ENCODE measurements around the gene ITM2B. TPM values are rescaled to one million over a fixed set of nuclear protein-coding genes. Genes with fewer than 3 reads are reported as not detected.
"Not testable (repeated sequence)": the region's sequence is repeated elsewhere in the genome, so short reads cannot be mapped to it uniquely, and the experiment has no call there.

Gene ITM2B
- total and polyA plus RNA-seq, 8 donors: 114 to 361 (median 186) TPM

DNA sequence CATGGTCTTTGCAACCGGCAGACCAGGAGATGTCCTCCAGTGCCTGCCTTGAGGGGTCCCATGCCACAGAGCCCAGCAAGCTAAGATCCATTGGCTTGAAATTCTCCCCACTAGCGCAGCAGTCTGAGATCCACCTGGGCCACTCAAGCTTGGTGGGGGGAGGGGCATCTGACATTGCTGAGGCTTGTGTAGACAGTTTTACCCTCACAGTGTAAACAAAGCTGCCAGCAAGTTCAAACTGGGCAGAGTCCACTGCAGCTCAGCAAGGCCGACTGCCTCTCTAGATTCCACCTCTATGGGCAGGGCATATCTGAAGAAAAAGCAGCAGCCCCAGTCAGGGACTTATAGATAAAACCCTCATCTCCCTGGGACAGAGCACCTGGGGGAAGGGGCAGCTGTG, 32.0 kb upstream of the ITM2B start:
- ATAC-seq (peak in 1 of 4 donors; percentile 69), DNase-seq (peak in 1 of 6 donors; percentile 46), FAIRE-seq (no peak)
- Histone ChIP-seq H3K9me3 (no peaks in the 10 kb centered on the region), H3K36me3 (no peaks in the 10 kb centered on the region), H3K27me3 (no peaks in the 10 kb centered on the region), H3K27ac (no peak overlapping the region), H3K4me3 (no peak overlapping the region), H3K4me1 (no peaks in the 10 kb centered on the region)
- TF ChIP-seq, protein P1, sequence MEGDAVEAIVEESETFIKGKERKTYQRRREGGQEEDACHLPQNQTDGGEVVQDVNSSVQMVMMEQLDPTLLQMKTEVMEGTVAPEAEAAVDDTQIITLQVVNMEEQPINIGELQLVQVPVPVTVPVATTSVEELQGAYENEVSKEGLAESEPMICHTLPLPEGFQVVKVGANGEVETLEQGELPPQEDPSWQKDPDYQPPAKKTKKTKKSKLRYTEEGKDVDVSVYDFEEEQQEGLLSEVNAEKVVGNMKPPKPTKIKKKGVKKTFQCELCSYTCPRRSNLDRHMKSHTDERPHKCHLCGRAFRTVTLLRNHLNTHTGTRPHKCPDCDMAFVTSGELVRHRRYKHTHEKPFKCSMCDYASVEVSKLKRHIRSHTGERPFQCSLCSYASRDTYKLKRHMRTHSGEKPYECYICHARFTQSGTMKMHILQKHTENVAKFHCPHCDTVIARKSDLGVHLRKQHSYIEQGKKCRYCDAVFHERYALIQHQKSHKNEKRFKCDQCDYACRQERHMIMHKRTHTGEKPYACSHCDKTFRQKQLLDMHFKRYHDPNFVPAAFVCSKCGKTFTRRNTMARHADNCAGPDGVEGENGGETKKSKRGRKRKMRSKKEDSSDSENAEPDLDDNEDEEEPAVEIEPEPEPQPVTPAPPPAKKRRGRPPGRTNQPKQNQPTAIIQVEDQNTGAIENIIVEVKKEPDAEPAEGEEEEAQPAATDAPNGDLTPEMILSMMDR (IDR thresholded peaks at IDR 0.05): no peak
- intact Hi-C loops (cut with DNase I): no loop called here
- WGBS, 2 donors: 56 to 58% methylated on average over 3 of the region's 3 CpGs

DNA sequence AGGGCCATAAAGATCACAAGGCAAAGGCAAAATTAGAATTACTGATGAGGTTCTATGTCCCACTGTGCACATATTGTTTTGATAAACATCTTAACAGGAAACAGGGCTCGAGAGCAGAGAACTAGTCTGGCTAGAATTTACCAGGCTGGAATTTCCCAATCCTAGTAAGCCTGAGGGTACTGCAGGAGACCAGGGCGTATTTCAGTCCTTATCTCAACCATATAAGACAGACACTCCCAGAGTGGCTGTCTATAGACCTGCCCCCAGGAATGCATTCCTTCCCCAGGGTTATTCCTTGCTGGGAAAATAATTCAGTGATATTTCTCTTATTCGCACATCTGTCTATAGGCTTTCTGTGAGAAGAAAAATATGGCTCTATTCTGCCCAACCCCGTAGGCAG, 25.8 kb upstream of the ITM2B start:
- DNase-seq; H3K27me3 ChIP-seq; FAIRE-seq; H3K4me3 ChIP-seq; H3K27ac ChIP-seq; intact Hi-C loops (cut with DNase I); H3K9me3 ChIP-seq; ATAC-seq; H3K36me3 ChIP-seq; H3K4me1 ChIP-seq: not testable (repeated sequence)
- 90% methylated on average over 4 of the region's 4 CpGs for WGBS, 2 donors

DNA sequence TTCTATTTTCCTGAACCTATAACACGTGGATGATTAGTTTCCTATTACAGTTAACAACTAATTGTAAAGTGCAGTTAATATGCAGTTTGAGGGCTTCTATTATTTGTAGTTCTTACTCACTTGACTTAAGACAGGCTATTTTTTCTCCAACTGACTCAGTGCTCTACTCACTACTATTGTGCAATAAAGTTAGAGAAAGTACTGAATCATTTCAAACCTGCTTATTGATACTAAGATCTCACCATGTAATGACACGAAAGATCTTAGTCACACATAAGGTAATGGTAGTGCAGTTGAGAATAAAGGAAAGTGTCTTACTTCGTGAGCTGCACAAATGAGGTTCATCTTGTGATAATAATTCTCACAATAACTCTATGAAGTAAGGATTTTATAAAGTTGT, 22.8 kb upstream of the ITM2B start:
- no peak overlapping the region for H3K27ac ChIP-seq
- ATAC-seq: peak in 2 of 4 donors; percentile 26 to 51
- no peaks in the 10 kb centered on the region for H3K27me3 ChIP-seq
- H3K4me1 ChIP-seq: no peaks in the 10 kb centered on the region
- H3K36me3 ChIP-seq: no peaks in the 10 kb centered on the region
- DNase-seq: no peak
- 66 to 79% methylated on average over 3 of the region's 3 CpGs for WGBS, 2 donors
- intact Hi-C loops (cut with DNase I): no loop called here
- no peak overlapping the region for H3K4me3 ChIP-seq
- no peak for FAIRE-seq
- TF ChIP-seq, protein P1 (IDR thresholded peaks at IDR 0.05): no peak
- H3K9me3 ChIP-seq: no peaks in the 10 kb centered on the region

DNA sequence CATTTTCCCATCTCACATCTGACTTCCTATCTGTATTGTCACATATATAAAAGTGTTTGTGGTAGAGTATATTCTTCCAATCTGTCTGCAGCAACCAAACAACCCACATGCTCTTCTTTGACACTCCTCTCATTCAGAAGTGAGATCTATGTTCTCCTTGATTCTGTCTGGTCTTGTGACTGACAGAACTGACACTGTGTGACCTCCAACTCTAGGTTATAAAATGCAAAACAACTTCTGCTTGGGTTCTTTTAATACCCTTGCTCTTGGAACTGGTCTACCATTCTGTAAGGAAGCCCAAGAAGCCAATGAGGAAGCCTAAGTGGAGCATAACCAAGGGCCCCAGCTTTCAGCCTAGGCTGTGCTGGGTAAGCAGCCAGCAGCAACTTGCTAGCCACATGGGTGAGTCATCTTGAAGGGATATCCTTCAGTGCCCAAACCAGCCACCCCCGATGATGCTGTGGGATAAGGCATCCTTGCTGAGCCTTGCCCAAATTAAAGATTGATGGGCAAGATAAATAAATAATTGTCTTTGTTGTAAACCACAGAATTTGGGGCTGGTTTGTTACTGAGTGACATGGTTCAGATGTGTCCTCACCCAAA, 18.4 kb upstream of the ITM2B start:
- Histone ChIP-seq H3K27me3 (no peaks in the 10 kb centered on the region), H3K4me1 (no peaks in the 10 kb centered on the region), H3K27ac (no peak overlapping the region), H3K36me3 (no peaks in the 10 kb centered on the region), H3K9me3 (no peaks in the 10 kb centered on the region), H3K4me3 (no peak overlapping the region)
- ATAC-seq (no peak), DNase-seq (no peak), FAIRE-seq (no peak)
- intact Hi-C loops (cut with DNase I): no loop called here
- WGBS, 2 donors: 83 to 86% methylated on average over 1 of the region's 1 CpG
- TF ChIP-seq, protein P1 (IDR thresholded peaks at IDR 0.05): no peak

DNA sequence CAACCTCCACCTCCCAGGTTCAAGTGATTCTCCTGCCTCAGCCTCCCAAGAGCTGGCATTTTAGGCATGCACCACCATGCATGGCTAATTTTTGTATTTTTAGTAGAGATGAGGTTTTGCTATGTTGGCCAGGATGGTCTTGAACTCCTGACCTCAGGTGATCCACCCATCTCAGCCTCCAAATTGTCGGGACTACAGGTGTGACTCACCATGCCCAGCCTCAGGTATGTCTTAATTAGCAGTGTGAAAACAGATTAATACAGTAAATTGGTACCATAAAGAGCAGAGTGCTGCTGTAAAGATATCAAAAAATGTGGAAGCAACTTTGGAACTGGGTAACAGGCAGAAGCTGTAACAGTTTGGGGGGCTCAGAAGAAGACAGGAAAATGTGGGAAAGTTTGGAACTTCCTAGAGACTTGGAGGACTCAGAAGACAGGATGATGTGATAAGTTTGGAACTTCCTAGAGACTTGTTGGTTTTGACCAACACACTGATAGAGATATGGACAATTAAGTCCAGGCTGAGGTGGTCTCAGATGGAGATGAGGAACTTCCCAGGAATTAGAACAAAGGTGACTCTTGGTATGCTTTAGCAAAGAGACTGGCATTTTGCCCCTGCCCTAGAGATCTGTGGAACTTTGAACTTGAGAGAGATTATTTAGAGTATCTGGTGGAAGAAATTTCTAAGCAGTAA, 17.3 kb upstream of the ITM2B start:
- 65 to 87% methylated on average over 1 of the region's 1 CpG for WGBS, 2 donors
- DNase-seq; H3K36me3 ChIP-seq; ATAC-seq; H3K27ac ChIP-seq; H3K27me3 ChIP-seq; H3K4me1 ChIP-seq; FAIRE-seq; H3K9me3 ChIP-seq; H3K4me3 ChIP-seq; intact Hi-C loops (cut with DNase I): not testable (repeated sequence)

DNA sequence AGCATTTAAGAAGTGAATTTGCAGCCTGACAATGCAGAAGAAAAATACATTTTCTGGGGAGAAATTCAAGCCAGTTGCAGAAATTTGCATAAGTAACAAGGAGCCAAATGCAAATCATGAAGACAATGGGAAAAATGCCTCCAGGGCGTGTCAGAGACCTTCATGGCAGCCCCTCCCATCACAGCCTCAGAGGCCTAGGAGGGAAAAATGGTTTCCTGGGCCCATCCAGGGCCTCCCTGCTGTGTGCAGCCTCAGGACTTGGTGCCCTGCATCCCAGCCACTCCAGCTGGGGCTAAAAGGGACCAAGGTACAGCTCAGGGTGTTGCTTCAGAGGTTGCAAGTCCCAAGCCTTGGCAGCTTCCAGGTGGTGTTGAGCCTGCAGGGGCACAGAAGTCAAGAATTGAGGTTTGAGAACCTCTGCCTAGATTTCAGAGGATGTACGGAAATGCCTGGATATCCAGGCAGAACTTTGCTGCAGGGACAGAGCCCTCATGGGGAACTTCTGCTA, 16.7 kb upstream of the ITM2B start:
- Histone ChIP-seq H3K4me1 (no peaks in the 10 kb centered on the region), H3K27ac (no peak overlapping the region), H3K4me3 (no peak overlapping the region), H3K9me3 (no peaks in the 10 kb centered on the region), H3K36me3 (no peaks in the 10 kb centered on the region), H3K27me3 (no peaks in the 10 kb centered on the region)
- intact Hi-C loops (cut with DNase I): no loop called here
- TF ChIP-seq, protein P1 (IDR thresholded peaks at IDR 0.05): no peak
- FAIRE-seq (no peak), DNase-seq (no peak), ATAC-seq (no peak)
- 83 to 92% methylated on average over 2 of the region's 2 CpGs for WGBS, 2 donors
